ENCODE measurements around the gene SLC5A9. TPM values are rescaled to one million over a fixed set of nuclear protein-coding genes. Genes with fewer than 3 reads are reported as not detected.
A peak's percentile ranks its signal among the peaks of the same experiment; 100 is the strongest.
"Not testable (repeated sequence)": the region's sequence is repeated elsewhere in the genome, so short reads cannot be mapped to it uniquely, and the experiment has no call there.

Gene SLC5A9
- total and polyA plus RNA-seq, 3 experiments from 2014 or later: not detected

- Mint-ChIP-seq H3K27ac (peak overlapping the region in 1 of 8 donors; percentile 85), H3K4me3 (no peak overlapping the region), H3K4me1 (no peaks in the 10 kb centered on the region), H3K27me3 (peaks cover 2 to 13% of the 10 kb centered on the region in 2 donors), H3K9me3 (no peaks in the 10 kb centered on the region), H3K36me3 (no peaks in the 10 kb centered on the region)
- DNase-seq: no peak
- H3K4me3 ChIP-seq (ENCODE audit: low read length): no peak overlapping the region
- no peaks in the 10 kb centered on the region for H3K36me3 ChIP-seq (ENCODE audit: insufficient read depth, low read length)
- H3K9me3 ChIP-seq (ENCODE audit: low read length): no peaks in the 10 kb centered on the region
- no peak overlapping the region for H3K27ac ChIP-seq (ENCODE audit: low read depth, low read length)
- ChIA-PET CTCF (no interaction called here), POLR2A (no interaction called here)
- H3K4me1 ChIP-seq (ENCODE audit: insufficient read depth, low read length): no peaks in the 10 kb centered on the region
- H3K27me3 ChIP-seq (ENCODE audit: insufficient read depth, low read length, poor library complexity, severe bottlenecking): no peaks in the 10 kb centered on the region
Observed at GRCh38 chr1:48207131-48207530, 15.4 kb upstream of the SLC5A9 start.

- Histone ChIP-seq H3K36me3 (ENCODE audit: insufficient read depth, low read length) (no peaks in the 10 kb centered on the region), H3K9me3 (ENCODE audit: low read length) (no peaks in the 10 kb centered on the region), H3K4me1 (ENCODE audit: insufficient read depth, low read length) (no peaks in the 10 kb centered on the region), H3K4me3 (ENCODE audit: low read length) (no peak overlapping the region), H3K27me3 (ENCODE audit: insufficient read depth, low read length, poor library complexity, severe bottlenecking) (no peaks in the 10 kb centered on the region), H3K27ac (ENCODE audit: low read depth, low read length) (no peak overlapping the region)
- H3K4me1 Mint-ChIP-seq: no peaks in the 10 kb centered on the region
- H3K4me3 Mint-ChIP-seq: no peak overlapping the region
- no peak for DNase-seq
- ChIA-PET CTCF (no interaction called here), POLR2A (no interaction called here)
- peak overlapping the region in 1 of 8 donors; percentile 85 for H3K27ac Mint-ChIP-seq
- no peaks in the 10 kb centered on the region for H3K36me3 Mint-ChIP-seq
- no peaks in the 10 kb centered on the region for H3K9me3 Mint-ChIP-seq
- peaks cover 2 to 10% of the 10 kb centered on the region in 2 donors for H3K27me3 Mint-ChIP-seq
Observed at GRCh38 chr1:48207536-48208075, 14.9 kb upstream of the SLC5A9 start.

GRCh38 chr1:48208251-48208650 lies 14.3 kb upstream of the SLC5A9 start:
- no peak for DNase-seq
- H3K4me1 ChIP-seq (ENCODE audit: insufficient read depth, low read length): no peaks in the 10 kb centered on the region
- CTCF ChIA-PET: no interaction called here
- no peak overlapping the region for H3K27ac Mint-ChIP-seq
- no peak overlapping the region for H3K4me3 Mint-ChIP-seq
- H3K9me3 Mint-ChIP-seq: no peaks in the 10 kb centered on the region
- H3K9me3 ChIP-seq (ENCODE audit: low read length): no peaks in the 10 kb centered on the region
- no peak overlapping the region for H3K27ac ChIP-seq (ENCODE audit: low read depth, low read length)
- no peaks in the 10 kb centered on the region for H3K4me1 Mint-ChIP-seq
- H3K36me3 ChIP-seq (ENCODE audit: insufficient read depth, low read length): no peaks in the 10 kb centered on the region
- POLR2A ChIA-PET: no interaction called here
- no peaks in the 10 kb centered on the region for H3K36me3 Mint-ChIP-seq
- H3K27me3 ChIP-seq (ENCODE audit: insufficient read depth, low read length, poor library complexity, severe bottlenecking): no peaks in the 10 kb centered on the region
- H3K27me3 Mint-ChIP-seq: peaks cover 2 to 11% of the 10 kb centered on the region in 2 donors
- H3K4me3 ChIP-seq (ENCODE audit: low read length): no peak overlapping the region

- Mint-ChIP-seq H3K4me3 (no peak overlapping the region), H3K36me3 (no peaks in the 10 kb centered on the region), H3K4me1 (no peaks in the 10 kb centered on the region), H3K9me3 (peaks cover 0 to 2% (median 0%) of the 10 kb centered on the region in 5 donors), H3K27me3 (peaks cover 2 to 14% of the 10 kb centered on the region in 2 donors), H3K27ac (no peak overlapping the region)
- DNase-seq: no peak
- CTCF ChIA-PET: no interaction called here
- POLR2A ChIA-PET: no interaction called here
- no peaks in the 10 kb centered on the region for H3K4me1 ChIP-seq (ENCODE audit: insufficient read depth, low read length)
- no peaks in the 10 kb centered on the region for H3K36me3 ChIP-seq (ENCODE audit: insufficient read depth, low read length)
- H3K9me3 ChIP-seq (ENCODE audit: low read length): no peaks in the 10 kb centered on the region
- no peaks in the 10 kb centered on the region for H3K27me3 ChIP-seq (ENCODE audit: insufficient read depth, low read length, poor library complexity, severe bottlenecking)
- H3K27ac ChIP-seq (ENCODE audit: low read depth, low read length): no peak overlapping the region
- H3K4me3 ChIP-seq (ENCODE audit: low read length): no peak overlapping the region
Observed at GRCh38 chr1:48208652-48209051, 13.9 kb upstream of the SLC5A9 start.

GRCh38 chr1:48213462-48213861 lies 9.1 kb upstream of the SLC5A9 start:
- H3K4me1 Mint-ChIP-seq; H3K4me3 Mint-ChIP-seq; H3K27ac ChIP-seq (ENCODE audit: low read depth, low read length); H3K36me3 Mint-ChIP-seq; H3K36me3 ChIP-seq (ENCODE audit: insufficient read depth, low read length); DNase-seq; H3K27me3 ChIP-seq (ENCODE audit: insufficient read depth, low read length, poor library complexity, severe bottlenecking); H3K4me3 ChIP-seq (ENCODE audit: low read length); H3K27ac Mint-ChIP-seq; H3K9me3 Mint-ChIP-seq; H3K4me1 ChIP-seq (ENCODE audit: insufficient read depth, low read length); CTCF ChIA-PET; POLR2A ChIA-PET; H3K9me3 ChIP-seq (ENCODE audit: low read length): not testable (repeated sequence)
- peaks cover 6 to 15% of the 10 kb centered on the region in 2 donors for H3K27me3 Mint-ChIP-seq

- H3K27ac Mint-ChIP-seq; H3K27ac ChIP-seq (ENCODE audit: low read depth, low read length); DNase-seq; H3K4me1 Mint-ChIP-seq; H3K4me3 Mint-ChIP-seq; H3K36me3 ChIP-seq (ENCODE audit: insufficient read depth, low read length); H3K4me3 ChIP-seq (ENCODE audit: low read length); CTCF ChIA-PET; H3K27me3 ChIP-seq (ENCODE audit: insufficient read depth, low read length, poor library complexity, severe bottlenecking); H3K4me1 ChIP-seq (ENCODE audit: insufficient read depth, low read length); H3K9me3 ChIP-seq (ENCODE audit: low read length); POLR2A ChIA-PET; H3K9me3 Mint-ChIP-seq; H3K36me3 Mint-ChIP-seq: not testable (repeated sequence)
- peaks cover 6 to 15% of the 10 kb centered on the region in 2 donors for H3K27me3 Mint-ChIP-seq
Observed at GRCh38 chr1:48214366-48214765, 8.2 kb upstream of the SLC5A9 start.

- Histone ChIP-seq H3K4me3 (ENCODE audit: low read length) (no peak overlapping the region), H3K27me3 (ENCODE audit: insufficient read depth, low read length, poor library complexity, severe bottlenecking) (no peaks in the 10 kb centered on the region), H3K4me1 (ENCODE audit: insufficient read depth, low read length) (no peaks in the 10 kb centered on the region), H3K27ac (ENCODE audit: low read depth, low read length) (no peak overlapping the region), H3K36me3 (ENCODE audit: insufficient read depth, low read length) (no peaks in the 10 kb centered on the region), H3K9me3 (ENCODE audit: low read length) (no peaks in the 10 kb centered on the region)
- ChIA-PET POLR2A (no interaction called here), CTCF (no interaction called here)
- no peaks in the 10 kb centered on the region for H3K4me1 Mint-ChIP-seq
- no peak overlapping the region for H3K4me3 Mint-ChIP-seq
- peaks cover 0 to 2% (median 0%) of the 10 kb centered on the region in 5 donors for H3K9me3 Mint-ChIP-seq
- peaks cover 6 to 15% of the 10 kb centered on the region in 2 donors for H3K27me3 Mint-ChIP-seq
- no peak for DNase-seq
- H3K36me3 Mint-ChIP-seq: no peaks in the 10 kb centered on the region
- H3K27ac Mint-ChIP-seq: no peak overlapping the region
Observed at GRCh38 chr1:48214820-48215219, 7.7 kb upstream of the SLC5A9 start.

- DNase-seq: no peak
- H3K9me3 ChIP-seq (ENCODE audit: low read length): no peaks in the 10 kb centered on the region
- no peaks in the 10 kb centered on the region for H3K27me3 ChIP-seq (ENCODE audit: insufficient read depth, low read length, poor library complexity, severe bottlenecking)
- H3K27ac Mint-ChIP-seq: no peak overlapping the region
- H3K36me3 Mint-ChIP-seq: no peaks in the 10 kb centered on the region
- peaks cover 0 to 2% (median 0%) of the 10 kb centered on the region in 5 donors for H3K9me3 Mint-ChIP-seq
- H3K27ac ChIP-seq (ENCODE audit: low read depth, low read length): no peak overlapping the region
- ChIA-PET CTCF (no interaction called here), POLR2A (no interaction called here)
- no peaks in the 10 kb centered on the region for H3K4me1 Mint-ChIP-seq
- no peaks in the 10 kb centered on the region for H3K36me3 ChIP-seq (ENCODE audit: insufficient read depth, low read length)
- no peaks in the 10 kb centered on the region for H3K4me1 ChIP-seq (ENCODE audit: insufficient read depth, low read length)
- H3K27me3 Mint-ChIP-seq: peaks cover 6 to 15% of the 10 kb centered on the region in 2 donors
- H3K4me3 Mint-ChIP-seq: no peak overlapping the region
- H3K4me3 ChIP-seq (ENCODE audit: low read length): no peak overlapping the region
Observed at GRCh38 chr1:48215222-48215621, 7.3 kb upstream of the SLC5A9 start.

- Mint-ChIP-seq H3K36me3 (no peaks in the 10 kb centered on the region), H3K9me3 (peaks cover 0 to 2% (median 0%) of the 10 kb centered on the region in 5 donors), H3K4me1 (no peaks in the 10 kb centered on the region), H3K27ac (peak overlapping the region in 1 of 8 donors; percentile 48), H3K27me3 (peaks cover 6 to 13% of the 10 kb centered on the region in 2 donors), H3K4me3 (no peak overlapping the region)
- CTCF ChIA-PET: interaction anchor here (0.7 kb wide), 1 partner anchor 14 kb away, joined by 3 read pairs; no protein-coding TSS in a partner anchor
- Histone ChIP-seq H3K9me3 (ENCODE audit: low read length) (no peaks in the 10 kb centered on the region), H3K27ac (ENCODE audit: low read depth, low read length) (no peak overlapping the region), H3K4me1 (ENCODE audit: insufficient read depth, low read length) (no peaks in the 10 kb centered on the region), H3K4me3 (ENCODE audit: low read length) (no peak overlapping the region), H3K27me3 (ENCODE audit: insufficient read depth, low read length, poor library complexity, severe bottlenecking) (no peaks in the 10 kb centered on the region), H3K36me3 (ENCODE audit: insufficient read depth, low read length) (no peaks in the 10 kb centered on the region)
- POLR2A ChIA-PET: no interaction called here
- DNase-seq: no peak
Observed at GRCh38 chr1:48215889-48216288, 6.6 kb upstream of the SLC5A9 start.
